ENCODE measurements around the gene ANXA2.

DNA sequence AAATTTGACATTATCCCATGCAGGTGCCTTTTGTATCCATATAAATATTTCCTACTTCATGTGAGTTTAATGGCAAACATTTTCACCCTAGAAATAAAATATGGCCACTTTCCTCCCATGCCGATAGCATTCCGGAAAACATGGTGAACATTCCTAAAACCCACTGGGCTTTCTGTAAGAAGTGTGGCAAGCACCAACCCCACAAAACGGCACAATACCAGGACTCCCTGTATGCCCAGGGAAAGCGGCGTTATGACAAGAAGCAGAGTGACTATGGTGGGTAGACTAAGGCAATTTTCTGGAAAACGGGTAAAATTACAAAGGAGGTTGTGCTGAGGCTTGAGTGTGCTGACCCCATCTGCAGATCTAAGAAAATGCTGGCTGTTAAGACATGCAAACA lies 7.6 kb downstream of the ANXA2 start:
- TF ChIP-seq, protein P1, sequence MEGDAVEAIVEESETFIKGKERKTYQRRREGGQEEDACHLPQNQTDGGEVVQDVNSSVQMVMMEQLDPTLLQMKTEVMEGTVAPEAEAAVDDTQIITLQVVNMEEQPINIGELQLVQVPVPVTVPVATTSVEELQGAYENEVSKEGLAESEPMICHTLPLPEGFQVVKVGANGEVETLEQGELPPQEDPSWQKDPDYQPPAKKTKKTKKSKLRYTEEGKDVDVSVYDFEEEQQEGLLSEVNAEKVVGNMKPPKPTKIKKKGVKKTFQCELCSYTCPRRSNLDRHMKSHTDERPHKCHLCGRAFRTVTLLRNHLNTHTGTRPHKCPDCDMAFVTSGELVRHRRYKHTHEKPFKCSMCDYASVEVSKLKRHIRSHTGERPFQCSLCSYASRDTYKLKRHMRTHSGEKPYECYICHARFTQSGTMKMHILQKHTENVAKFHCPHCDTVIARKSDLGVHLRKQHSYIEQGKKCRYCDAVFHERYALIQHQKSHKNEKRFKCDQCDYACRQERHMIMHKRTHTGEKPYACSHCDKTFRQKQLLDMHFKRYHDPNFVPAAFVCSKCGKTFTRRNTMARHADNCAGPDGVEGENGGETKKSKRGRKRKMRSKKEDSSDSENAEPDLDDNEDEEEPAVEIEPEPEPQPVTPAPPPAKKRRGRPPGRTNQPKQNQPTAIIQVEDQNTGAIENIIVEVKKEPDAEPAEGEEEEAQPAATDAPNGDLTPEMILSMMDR (IDR thresholded peaks at IDR 0.05): no peak
- no peak for TF ChIP-seq POLR2A (IDR thresholded peaks at IDR 0.05)
